Subcutaneous adipose tissue (tissue), 4 donors: ENCODE measurements around the gene HOXC12. TPM values are rescaled to one million over a fixed set of nuclear protein-coding genes. Genes with fewer than 3 reads are reported as not detected.

Experiments used
- total RNA-seq, 4 donors: library from RNA; depleted of rRNA; stranded (reverse); fragments of >200 nt; gene quantifications; one replicate each; pipeline ENCODE4 v1.1.0, GENCODE V29; 2016
- TF ChIP-seq, protein P1 (sequence below): fragments of 450-650 bp; IDR thresholded peaks from one replicate; pipeline ENCODE4 v1.5.1; 2016; ENCODE audit warnings: low read depth, mild to moderate bottlenecking, control low read depth, antibody characterized with exemption, moderate library complexity

Gene HOXC12
- total RNA-seq, 4 donors from 2014 or later, result 0.17 to 1.8 (median 0.50) TPM

DNA sequence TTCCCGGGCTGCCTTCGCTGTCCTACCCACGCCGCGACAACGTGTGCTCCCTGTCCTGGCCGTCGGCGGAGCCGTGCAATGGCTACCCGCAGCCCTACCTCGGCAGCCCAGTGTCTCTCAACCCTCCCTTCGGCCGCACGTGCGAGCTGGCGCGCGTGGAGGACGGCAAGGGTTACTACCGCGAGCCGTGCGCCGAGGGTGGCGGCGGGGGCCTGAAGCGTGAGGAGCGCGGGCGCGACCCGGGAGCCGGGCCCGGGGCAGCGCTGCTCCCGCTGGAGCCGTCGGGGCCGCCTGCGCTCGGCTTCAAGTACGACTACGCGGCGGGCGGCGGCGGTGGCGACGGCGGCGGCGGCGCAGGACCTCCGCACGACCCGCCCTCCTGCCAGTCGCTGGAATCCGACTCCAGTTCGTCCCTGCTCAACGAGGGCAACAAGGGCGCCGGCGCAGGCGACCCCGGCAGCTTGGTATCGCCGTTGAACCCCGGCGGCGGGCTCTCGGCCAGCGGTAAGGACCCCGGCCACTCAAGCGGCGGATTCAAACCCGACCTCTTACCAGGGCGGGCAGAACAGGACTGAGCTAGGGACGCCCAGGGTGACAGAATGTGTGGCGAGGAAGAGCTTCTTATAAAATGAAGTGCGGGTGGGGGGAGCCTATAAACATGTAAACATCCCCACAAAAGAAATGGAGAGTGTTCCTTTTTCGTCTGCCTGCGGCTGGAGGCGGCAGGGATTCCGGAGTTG is 503 bp downstream of the HOXC12 start:
- TF ChIP-seq, protein P1, sequence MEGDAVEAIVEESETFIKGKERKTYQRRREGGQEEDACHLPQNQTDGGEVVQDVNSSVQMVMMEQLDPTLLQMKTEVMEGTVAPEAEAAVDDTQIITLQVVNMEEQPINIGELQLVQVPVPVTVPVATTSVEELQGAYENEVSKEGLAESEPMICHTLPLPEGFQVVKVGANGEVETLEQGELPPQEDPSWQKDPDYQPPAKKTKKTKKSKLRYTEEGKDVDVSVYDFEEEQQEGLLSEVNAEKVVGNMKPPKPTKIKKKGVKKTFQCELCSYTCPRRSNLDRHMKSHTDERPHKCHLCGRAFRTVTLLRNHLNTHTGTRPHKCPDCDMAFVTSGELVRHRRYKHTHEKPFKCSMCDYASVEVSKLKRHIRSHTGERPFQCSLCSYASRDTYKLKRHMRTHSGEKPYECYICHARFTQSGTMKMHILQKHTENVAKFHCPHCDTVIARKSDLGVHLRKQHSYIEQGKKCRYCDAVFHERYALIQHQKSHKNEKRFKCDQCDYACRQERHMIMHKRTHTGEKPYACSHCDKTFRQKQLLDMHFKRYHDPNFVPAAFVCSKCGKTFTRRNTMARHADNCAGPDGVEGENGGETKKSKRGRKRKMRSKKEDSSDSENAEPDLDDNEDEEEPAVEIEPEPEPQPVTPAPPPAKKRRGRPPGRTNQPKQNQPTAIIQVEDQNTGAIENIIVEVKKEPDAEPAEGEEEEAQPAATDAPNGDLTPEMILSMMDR, result no peak

- TF ChIP-seq, protein P1, result no peak
These were observed 1.1 kb downstream of the HOXC12 start for GRCh38 chr12:53955776-53956250.

DNA sequence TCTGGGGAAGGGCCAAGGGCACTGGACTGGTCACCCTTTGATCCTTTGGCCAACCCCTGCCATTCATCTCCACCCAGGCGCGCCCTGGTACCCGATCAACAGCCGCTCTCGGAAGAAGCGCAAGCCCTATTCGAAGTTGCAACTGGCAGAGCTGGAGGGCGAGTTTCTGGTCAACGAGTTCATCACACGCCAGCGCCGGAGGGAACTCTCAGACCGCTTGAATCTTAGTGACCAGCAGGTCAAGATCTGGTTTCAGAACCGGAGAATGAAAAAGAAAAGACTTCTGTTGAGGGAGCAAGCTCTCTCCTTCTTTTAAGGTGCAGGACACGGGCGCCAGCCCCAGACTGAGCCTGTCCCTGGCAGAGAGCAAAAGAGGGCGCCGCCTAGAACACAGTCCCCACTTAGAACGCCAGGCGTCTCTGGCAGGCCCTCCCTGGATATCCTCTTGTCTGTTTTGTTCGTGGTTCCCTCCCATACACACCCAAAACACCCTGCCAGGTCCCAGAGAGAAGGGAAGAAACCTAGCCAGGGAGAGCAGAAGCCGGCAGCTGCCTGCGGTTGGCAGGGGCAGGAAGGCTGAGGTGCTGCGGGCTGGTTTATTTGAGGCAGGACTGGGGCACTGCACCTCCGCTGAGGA is 1.7 kb downstream of the HOXC12 start:
- TF ChIP-seq, protein P1, result no peak

- TF ChIP-seq, protein P1, result no peak
These were observed 2.3 kb downstream of the HOXC12 start for GRCh38 chr12:53956914-53957536.

GRCh38 chr12:53958128-53958527 is 3.4 kb downstream of the HOXC12 start:
- TF ChIP-seq, protein P1, result no peak

GRCh38 chr12:53959314-53959713 is 4.6 kb downstream of the HOXC12 start:
- TF ChIP-seq, protein P1, result no peak
